HG03469 (cell line): ENCODE results near the gene SIK1.
"Not testable (repeated sequence)": the region's sequence is repeated elsewhere in the genome, so short reads cannot be mapped to it uniquely, and the experiment has no call there.

ENCODE experiments used
- ATAC-seq: cut with Tn5 transposase; IDR thresholded peaks from one replicate; pipeline ENCODE4 v1.9.1; 2021; ENCODE audit warnings: mild to moderate bottlenecking, moderate library complexity, moderate number of reproducible peaks; ENCODE audit not compliant: unreplicated experiment

SIK1 gene

GRCh38 chr21:43440835-43441727 lies 14.2 kb upstream of the SIK1 start:
- not testable (repeated sequence) for ATAC-seq

- ATAC-seq = not testable (repeated sequence)
Observed at GRCh38 chr21:43439316-43440075, 12.6 kb upstream of the SIK1 start.

GRCh38 chr21:43436272-43436671 lies 9.3 kb upstream of the SIK1 start:
- ATAC-seq = not testable (repeated sequence)

GRCh38 chr21:43433340-43434136 lies 6.6 kb upstream of the SIK1 start:
- not testable (repeated sequence) for ATAC-seq

GRCh38 chr21:43430830-43431416 lies 4.0 kb upstream of the SIK1 start:
- not testable (repeated sequence) for ATAC-seq

GRCh38 chr21:43428964-43429363 lies 2.0 kb upstream of the SIK1 start:
- ATAC-seq = not testable (repeated sequence)

- peak; percentile 75 for ATAC-seq
Observed at GRCh38 chr21:43427242-43427559, 270 bp upstream of the SIK1 start.

- ATAC-seq = not testable (repeated sequence)
Observed at GRCh38 chr21:43426004-43426403, 927 bp downstream of the SIK1 start.

- ATAC-seq = not testable (repeated sequence)
Observed at GRCh38 chr21:43419475-43419874, 7.5 kb downstream of the SIK1 start.

- ATAC-seq = not testable (repeated sequence)
Observed at GRCh38 chr21:43414576-43414975, 12.4 kb downstream of the SIK1 start.

GRCh38 chr21:43412020-43412788 lies 14.7 kb downstream of the SIK1 start:
- ATAC-seq = not testable (repeated sequence)

- ATAC-seq = not testable (repeated sequence)
Observed at GRCh38 chr21:43410456-43411068, 16.4 kb downstream of the SIK1 start.

GRCh38 chr21:43407139-43407538 lies 19.8 kb downstream of the SIK1 start:
- ATAC-seq = not testable (repeated sequence)

- not testable (repeated sequence) for ATAC-seq
Observed at GRCh38 chr21:43404450-43404849, 22.5 kb downstream of the SIK1 start.

- not testable (repeated sequence) for ATAC-seq
Observed at GRCh38 chr21:43403651-43404430, 23.1 kb downstream of the SIK1 start.

GRCh38 chr21:43401125-43401524 lies 25.8 kb downstream of the SIK1 start:
- not testable (repeated sequence) for ATAC-seq

- ATAC-seq = not testable (repeated sequence)
Observed at GRCh38 chr21:43399595-43400015, 27.3 kb downstream of the SIK1 start.

GRCh38 chr21:43399136-43399535 lies 27.8 kb downstream of the SIK1 start:
- not testable (repeated sequence) for ATAC-seq

GRCh38 chr21:43398533-43398932 lies 28.4 kb downstream of the SIK1 start:
- ATAC-seq = not testable (repeated sequence)
